AG10803 (cell line): ENCODE measurements around the gene PLEKHJ1.

Experiments
- DNase-seq: peaks from one replicate; pipeline ENCODE4 v3.0.0; 2010; ENCODE audit warnings: low read depth
- H3K4me3 ChIP-seq: 2 replicates; pipeline ENCODE4 v1.5.1; 2011; ENCODE audit warnings: mild to moderate bottlenecking, low read length, control low read depth
- TF ChIP-seq, protein P1 (sequence below): conservative IDR thresholded peaks from 2 replicates; pipeline ENCODE4 v1.5.1; 2011; ENCODE audit warnings: mild to moderate bottlenecking, low read length, control low read depth, inconsistent platforms

Gene PLEKHJ1

GRCh38 chr19:2199861-2200623, 36.1 kb downstream of the PLEKHJ1 start:
- TF ChIP-seq, protein P1, sequence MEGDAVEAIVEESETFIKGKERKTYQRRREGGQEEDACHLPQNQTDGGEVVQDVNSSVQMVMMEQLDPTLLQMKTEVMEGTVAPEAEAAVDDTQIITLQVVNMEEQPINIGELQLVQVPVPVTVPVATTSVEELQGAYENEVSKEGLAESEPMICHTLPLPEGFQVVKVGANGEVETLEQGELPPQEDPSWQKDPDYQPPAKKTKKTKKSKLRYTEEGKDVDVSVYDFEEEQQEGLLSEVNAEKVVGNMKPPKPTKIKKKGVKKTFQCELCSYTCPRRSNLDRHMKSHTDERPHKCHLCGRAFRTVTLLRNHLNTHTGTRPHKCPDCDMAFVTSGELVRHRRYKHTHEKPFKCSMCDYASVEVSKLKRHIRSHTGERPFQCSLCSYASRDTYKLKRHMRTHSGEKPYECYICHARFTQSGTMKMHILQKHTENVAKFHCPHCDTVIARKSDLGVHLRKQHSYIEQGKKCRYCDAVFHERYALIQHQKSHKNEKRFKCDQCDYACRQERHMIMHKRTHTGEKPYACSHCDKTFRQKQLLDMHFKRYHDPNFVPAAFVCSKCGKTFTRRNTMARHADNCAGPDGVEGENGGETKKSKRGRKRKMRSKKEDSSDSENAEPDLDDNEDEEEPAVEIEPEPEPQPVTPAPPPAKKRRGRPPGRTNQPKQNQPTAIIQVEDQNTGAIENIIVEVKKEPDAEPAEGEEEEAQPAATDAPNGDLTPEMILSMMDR = no peak
- DNase-seq = no peak
- H3K4me3 ChIP-seq = no peak overlapping the region

DNA sequence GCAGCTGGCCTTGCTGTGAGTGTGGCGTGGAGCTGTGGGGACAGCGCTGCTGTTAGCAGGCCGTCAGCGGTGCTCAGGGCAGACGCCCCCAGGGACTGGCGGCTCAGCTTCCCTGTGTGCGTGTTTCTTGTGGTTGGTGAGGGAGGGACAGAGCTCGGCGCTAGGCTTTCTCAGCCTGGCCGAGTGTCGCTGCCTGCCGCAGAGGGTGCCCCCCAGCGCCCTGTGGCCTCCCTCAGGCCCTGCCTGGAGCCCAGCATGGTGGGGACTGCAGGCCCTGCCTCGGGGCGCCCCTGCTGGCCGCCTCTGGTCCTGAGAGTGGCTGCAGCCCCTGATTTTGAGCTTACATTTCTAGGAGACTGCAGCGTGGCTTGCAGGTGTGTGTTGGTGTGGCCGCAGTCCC, 36.9 kb downstream of the PLEKHJ1 start:
- DNase-seq = no peak

DNA sequence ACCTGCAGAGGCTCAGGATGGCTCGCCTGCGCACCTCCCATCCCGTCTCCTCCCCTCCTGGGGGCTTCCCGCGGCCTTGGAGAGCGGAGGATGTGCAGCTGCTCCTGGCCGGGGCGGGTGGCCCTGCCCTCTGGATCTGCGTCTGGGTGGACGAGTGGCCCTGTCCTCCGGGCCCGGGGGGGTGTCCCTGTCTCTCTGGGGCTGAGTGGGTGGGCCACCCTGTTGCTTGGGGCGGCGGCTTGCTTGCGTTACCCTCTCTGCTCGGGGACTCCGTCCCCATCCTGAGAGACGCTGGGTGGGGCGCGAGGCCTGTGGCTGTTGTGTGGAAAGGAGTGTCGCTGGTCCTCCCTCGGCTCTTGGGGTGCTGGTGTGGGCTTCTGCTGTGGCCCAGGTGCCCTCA, 37.8 kb downstream of the PLEKHJ1 start:
- DNase-seq = no peak
- TF ChIP-seq, protein P1 = no peak
- no peak overlapping the region for H3K4me3 ChIP-seq

More for the DNA sequence above, 36.9 kb downstream of the PLEKHJ1 start:
- no peak overlapping the region for H3K4me3 ChIP-seq
- TF ChIP-seq, protein P1 = no peak

DNA sequence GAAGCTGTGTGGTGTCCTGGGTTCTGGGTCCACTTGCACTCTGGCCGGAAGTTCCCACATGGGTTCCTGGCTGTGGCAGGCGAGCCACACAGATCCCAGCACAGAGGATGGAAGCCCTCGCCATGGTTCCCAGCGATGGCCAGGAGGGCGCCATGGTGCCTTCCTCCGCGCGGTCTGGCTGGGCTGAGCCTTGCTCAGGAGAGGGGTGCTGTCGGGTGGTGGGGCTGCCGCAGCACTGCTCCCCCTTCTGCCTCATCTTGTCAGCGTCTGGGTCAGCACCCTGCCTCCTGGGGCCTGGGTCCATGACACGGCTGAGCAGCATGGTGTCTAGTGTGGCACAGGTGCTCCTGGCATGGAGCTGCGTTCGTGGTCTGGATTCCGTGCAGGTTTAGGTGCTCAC, 38.9 kb downstream of the PLEKHJ1 start:
- no peak for DNase-seq
- H3K4me3 ChIP-seq = no peak overlapping the region
- TF ChIP-seq, protein P1 = no peak

GRCh38 chr19:2195914-2196313, 40.2 kb downstream of the PLEKHJ1 start:
- H3K4me3 ChIP-seq = no peak overlapping the region
- DNase-seq = no peak
- TF ChIP-seq, protein P1 = no peak

DNA sequence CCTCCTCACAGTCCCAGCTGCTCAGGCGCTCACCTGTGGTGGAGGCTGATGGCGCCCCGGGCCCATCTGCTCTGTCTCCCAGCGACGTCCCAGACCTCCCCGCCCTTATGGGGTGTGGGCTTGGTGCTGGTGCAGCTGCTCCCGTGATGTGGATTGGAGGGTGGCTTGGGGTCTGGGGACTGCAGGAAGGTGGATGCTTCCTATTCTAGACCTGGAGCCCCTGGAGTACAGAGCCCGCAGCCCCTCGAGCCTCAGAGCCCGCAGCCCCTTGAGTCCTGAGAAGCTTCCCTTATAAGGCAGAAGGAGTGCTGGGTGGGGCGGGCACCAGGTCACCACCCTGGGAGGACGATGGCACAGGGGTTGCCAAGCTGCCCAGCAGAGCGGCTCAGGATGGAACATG, 40.8 kb downstream of the PLEKHJ1 start:
- no peak overlapping the region for H3K4me3 ChIP-seq
- TF ChIP-seq, protein P1 = no peak
- no peak for DNase-seq

DNA sequence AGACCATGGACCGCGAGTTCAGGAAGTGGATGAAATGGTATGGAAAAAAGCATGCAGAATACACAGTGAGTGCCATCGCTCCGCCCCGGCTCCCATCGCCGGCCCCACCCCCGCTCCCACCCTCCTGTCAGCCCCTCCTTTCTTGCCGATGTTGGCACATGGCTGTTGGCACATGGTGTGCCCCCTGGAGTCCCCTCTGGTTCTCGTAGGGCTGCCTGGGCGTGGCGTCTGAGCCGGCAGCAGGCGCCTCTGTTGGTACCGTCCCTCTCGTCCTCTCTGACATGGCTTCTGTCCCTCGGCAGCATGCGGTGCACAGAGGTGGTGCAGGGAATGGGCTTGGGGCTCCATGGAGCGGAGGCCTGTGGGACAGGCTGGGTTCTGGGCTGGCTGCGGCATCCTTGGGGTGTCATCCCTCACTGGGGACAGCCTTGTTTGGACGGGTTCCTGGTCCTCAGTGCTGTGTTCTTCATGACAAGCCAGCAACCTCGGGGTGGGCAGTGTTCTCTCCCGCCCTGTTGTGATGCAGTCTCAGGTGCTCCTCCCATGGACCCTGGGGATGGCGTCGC, 41.5 kb downstream of the PLEKHJ1 start:
- TF ChIP-seq, protein P1 = no peak
- DNase-seq = no peak
- H3K4me3 ChIP-seq = no peak overlapping the region
